H9 (cell line): ENCODE data around the gene IQGAP2. TPM values are rescaled to one million over a fixed set of nuclear protein-coding genes. Genes with fewer than 3 reads are reported as not detected.

ENCODE experiments used
- DNase-seq: peaks from one replicate; pipeline ENCODE4 v3.0.0-alpha.2; 2017
- H2AFZ ChIP-seq: one replicate; pipeline ENCODE4 v1.6.1; 2013; ENCODE audit warnings: mild to moderate bottlenecking, low read length, control low read depth, moderate library complexity
- H2AK5ac ChIP-seq: 2 replicates; pipeline ENCODE4 v1.6.1; 2013; ENCODE audit warnings: low read length, control low read depth, mixed read lengths; ENCODE audit not compliant: insufficient read length
- H2BK120ac ChIP-seq: one replicate; pipeline ENCODE4 v1.6.1; 2013; ENCODE audit warnings: low read depth, mild to moderate bottlenecking, low read length, control low read depth, inconsistent platforms; ENCODE audit not compliant: poor library complexity, severe bottlenecking
- H2BK12ac ChIP-seq: 2 replicates; pipeline ENCODE4 v1.6.1; 2013; ENCODE audit warnings: low read length, control low read depth, mixed read lengths, low read depth; ENCODE audit not compliant: insufficient read length
- H2BK15ac ChIP-seq: 2 replicates; pipeline ENCODE4 v1.6.1; 2013; ENCODE audit warnings: low read depth, low read length, control low read depth
- H2BK20ac ChIP-seq: one replicate; pipeline ENCODE4 v1.6.1; 2013; ENCODE audit warnings: low read depth, mild to moderate bottlenecking, low read length, control low read depth, inconsistent platforms; ENCODE audit not compliant: poor library complexity, severe bottlenecking
- H2BK5ac ChIP-seq: 2 replicates; pipeline ENCODE4 v1.6.1; 2013; ENCODE audit warnings: low read length, control low read depth, mixed read lengths; ENCODE audit not compliant: insufficient read length
- H3K14ac ChIP-seq: 2 replicates; pipeline ENCODE4 v1.6.1; 2013; ENCODE audit warnings: low read length, control low read depth; ENCODE audit not compliant: insufficient read depth
- H3K18ac ChIP-seq: 2 replicates; pipeline ENCODE4 v1.6.1; 2013; ENCODE audit warnings: low read depth, mild to moderate bottlenecking, mixed read lengths, low read length, control low read depth; ENCODE audit not compliant: insufficient read length
- H3K23ac ChIP-seq: 2 replicates; pipeline ENCODE4 v1.6.1; 2013; ENCODE audit warnings: low read length, control low read depth, mixed read lengths, low read depth; ENCODE audit not compliant: insufficient read length
- H3K23me2 ChIP-seq: 2 replicates; pipeline ENCODE4 v1.6.1; 2013; ENCODE audit warnings: low read depth, mild to moderate bottlenecking, mixed read lengths, low read length, control low read depth; ENCODE audit not compliant: insufficient read length, poor library complexity, severe bottlenecking
- H3K27ac ChIP-seq: 2 replicates; pipeline ENCODE4 v1.5.1; 2013; ENCODE audit warnings: low read length, control low read depth, mixed read lengths, low read depth; ENCODE audit not compliant: insufficient read length
- H3K27me3 ChIP-seq: 2 replicates; pipeline ENCODE4 v1.6.1; 2013; ENCODE audit warnings: low read length, control low read depth, inconsistent platforms; ENCODE audit not compliant: insufficient read depth
- H3K4ac ChIP-seq: 2 replicates; pipeline ENCODE4 v1.6.1; 2013; ENCODE audit warnings: low read depth, mild to moderate bottlenecking, control low read depth, inconsistent platforms, low read length, moderate library complexity
- H3K4me1 ChIP-seq: 2 replicates; pipeline ENCODE4 v1.6.1; 2013; ENCODE audit warnings: low read length, control low read depth, inconsistent platforms; ENCODE audit not compliant: insufficient read depth
- H3K4me2 ChIP-seq: 2 replicates; pipeline ENCODE4 v1.6.1; 2013; ENCODE audit warnings: low read length, control low read depth, mixed read lengths; ENCODE audit not compliant: insufficient read length, insufficient read depth
- H3K56ac ChIP-seq: 2 replicates; pipeline ENCODE4 v1.6.1; 2013; ENCODE audit warnings: low read depth, mild to moderate bottlenecking, mixed read lengths, low read length, control low read depth; ENCODE audit not compliant: insufficient read length
- H3K79me1 ChIP-seq: 2 replicates; pipeline ENCODE4 v1.6.1; 2013; ENCODE audit warnings: low read depth, mild to moderate bottlenecking, moderate library complexity, low read length, control low read depth, inconsistent platforms; ENCODE audit not compliant: insufficient read depth, poor library complexity, severe bottlenecking
- H3K79me2 ChIP-seq: 2 replicates; pipeline ENCODE4 v1.6.1; 2013; ENCODE audit warnings: low read length, control low read depth, inconsistent platforms; ENCODE audit not compliant: insufficient read depth
- H3K9ac ChIP-seq: 2 replicates; pipeline ENCODE4 v1.6.1; 2013; ENCODE audit warnings: low read length, control low read depth, mixed read lengths; ENCODE audit not compliant: insufficient read length; ENCODE audit errors: extremely low read depth
- H3K9me3 ChIP-seq: one replicate; pipeline ENCODE4 v1.6.1; 2013; ENCODE audit warnings: low read depth, low read length, inconsistent platforms; ENCODE audit not compliant: control insufficient read depth
- H3T11ph ChIP-seq: one replicate; pipeline ENCODE4 v1.6.1; 2013; ENCODE audit warnings: mild to moderate bottlenecking, low read length, control low read depth, inconsistent platforms
- H4K20me1 ChIP-seq: one replicate; pipeline ENCODE4 v1.6.1; 2013; ENCODE audit not compliant: control insufficient read depth, insufficient read length, insufficient read depth
- H4K5ac ChIP-seq: 2 replicates; pipeline ENCODE4 v1.6.1; 2013; ENCODE audit warnings: low read depth, mild to moderate bottlenecking, mixed read lengths, low read length, control low read depth; ENCODE audit not compliant: insufficient read length
- H4K8ac ChIP-seq: replicated peaks from 2 replicates; pipeline ENCODE4 v1.6.1; 2013; ENCODE audit warnings: low read length, control low read depth, mixed read lengths, low read depth; ENCODE audit not compliant: insufficient read length
- H4K91ac ChIP-seq: 2 replicates; pipeline ENCODE4 v1.6.1; 2013; ENCODE audit warnings: low read depth, mild to moderate bottlenecking, moderate library complexity, mixed read lengths, low read length, control low read depth; ENCODE audit not compliant: insufficient read length
- H3K27ac Mint-ChIP-seq, 3 experiments: 2 replicates in 2 of 3; 3 replicates in 1 of 3; pipeline ENCODE4 v1.8.0; 2020 to 2021; ENCODE audit warnings: mixed read lengths in 3 of 3, mild to moderate bottlenecking in 1 of 3, moderate library complexity in 1 of 3
- H3K27me3 Mint-ChIP-seq: 2 replicates; pipeline ENCODE4 v1.8.0; 2021; ENCODE audit warnings: low read depth, mild to moderate bottlenecking, moderate library complexity, mixed read lengths
- H3K36me3 Mint-ChIP-seq, 3 experiments: 2 replicates in 2 of 3; 3 replicates in 1 of 3; pipeline ENCODE4 v1.8.0; 2020 to 2021; ENCODE audit warnings: low read depth in 3 of 3, mixed read lengths in 3 of 3; ENCODE audit not compliant: insufficient read depth in 1 of 3
- H3K4me1 Mint-ChIP-seq, 2 experiments: 2 replicates each; pipeline ENCODE4 v1.8.0; 2020; ENCODE audit warnings: mixed read lengths in 2 of 2
- H3K4me3 Mint-ChIP-seq, 2 experiments: 2 replicates in 1 of 2; 3 replicates in 1 of 2; pipeline ENCODE4 v1.8.0; 2020 to 2021; ENCODE audit warnings: mild to moderate bottlenecking in 2 of 2, mixed read lengths in 2 of 2, moderate library complexity in 1 of 2
- H3K9me3 Mint-ChIP-seq, 2 experiments: 2 replicates in 1 of 2; 3 replicates in 1 of 2; pipeline ENCODE4 v1.8.0; 2020; ENCODE audit warnings: mild to moderate bottlenecking in 2 of 2, mixed read lengths in 2 of 2, moderate library complexity in 1 of 2
- WGBS: extraction: QIAGEN DNeasy Blood & Tissue Kit; methylation state at CpG from one replicate; pipeline ENCODE4 v1.1.7; 2013; ENCODE audit warnings: missing lambda C conversion rate, low lambda C conversion rate, mixed read lengths; ENCODE audit not compliant: insufficient read length; ENCODE audit errors: extremely low coverage; 5-methylcytosine and 5-hydroxymethylcytosine counted together
- total RNA-seq: library from RNA; stranded (reverse); gene quantifications from 2 replicates; pipeline ENCODE4 v1.2.1, GENCODE V29; 2021
- TF ChIP-seq, protein P1 (sequence below): fragments of 200-600 bp; sonication (generic); conservative IDR thresholded peaks from 3 replicates; pipeline ENCODE4 v1.8.0; 2021; ENCODE audit warnings: antibody characterized with exemption, mild to moderate bottlenecking

Gene IQGAP2
- total RNA-seq, 1 experiment from 2014 or later: 22.5 TPM

DNA sequence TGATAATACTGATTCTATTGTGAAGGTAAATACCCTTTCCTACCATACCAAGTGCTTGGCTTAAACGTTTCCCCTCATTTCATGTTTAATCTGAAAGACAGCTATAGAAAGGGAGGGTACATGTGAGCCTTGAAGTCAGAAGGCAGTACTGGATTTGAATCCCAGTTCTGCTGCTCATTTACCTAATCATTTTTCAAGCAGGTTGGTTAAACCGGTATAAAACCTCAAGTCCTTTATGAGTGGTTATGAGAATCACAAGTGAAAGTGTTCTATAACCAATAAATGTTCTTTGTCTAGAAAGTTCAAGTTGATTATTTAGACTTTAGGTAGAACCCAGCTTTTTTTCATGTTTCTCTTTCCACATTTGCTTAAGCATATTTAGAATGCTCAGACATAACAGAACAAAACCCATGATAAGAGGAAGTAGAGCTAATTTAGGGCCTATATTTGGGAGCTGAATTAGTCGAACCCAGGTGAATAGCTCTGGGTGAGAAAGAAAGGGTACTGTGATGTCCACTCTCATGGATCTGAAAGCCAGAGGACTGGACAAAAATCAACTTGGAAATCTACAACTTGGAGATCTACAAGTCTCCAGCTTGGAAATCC, 249.8 kb downstream of the IQGAP2 start:
- DNase-seq: no peak
- Histone ChIP-seq H3K9me3 (no peaks in the 10 kb centered on the region), H2AFZ (no peak overlapping the region), H3K9ac (no peak overlapping the region), H2BK12ac (no peak overlapping the region), H4K91ac (no peak overlapping the region), H3K27me3 (no peaks in the 10 kb centered on the region; the same call in 1 of the 2 replicates), H3K18ac (no peak overlapping the region), H3K23ac (no peak overlapping the region), H4K8ac (no peak overlapping the region), H3K79me2 (no peaks in the 10 kb centered on the region), H2BK20ac (no peak overlapping the region), H2BK15ac (no peak overlapping the region), H3K14ac (no peak overlapping the region), H2BK5ac (no peak overlapping the region), H3K4me1 (no peaks in the 10 kb centered on the region), H3K79me1 (no peaks in the 10 kb centered on the region), H4K20me1 (no peaks in the 10 kb centered on the region), H3K4me2 (no peak overlapping the region), H2AK5ac (no peak overlapping the region), H4K5ac (no peak overlapping the region), H3K23me2 (no peaks in the 10 kb centered on the region), H3K27ac (no peak overlapping the region), H3K56ac (no peak overlapping the region), H2BK120ac (no peak overlapping the region), H3T11ph (no peak overlapping the region), H3K4ac (no peak overlapping the region)
- WGBS: no CpG with 5 or more reads among the region's 3 CpGs
- peaks cover 17 to 19% (median 18%) of the 10 kb centered on the region in 3 experiments for H3K36me3 Mint-ChIP-seq
- H3K9me3 Mint-ChIP-seq: peaks cover 10 to 15% of the 10 kb centered on the region in 2 experiments
- H3K4me3 Mint-ChIP-seq: no peak overlapping the region
- no peak overlapping the region for H3K27ac Mint-ChIP-seq
- H3K27me3 Mint-ChIP-seq: no peaks in the 10 kb centered on the region; the same call in 1 of the 2 replicates
- no peaks in the 10 kb centered on the region for H3K4me1 Mint-ChIP-seq
- TF ChIP-seq, protein P1, sequence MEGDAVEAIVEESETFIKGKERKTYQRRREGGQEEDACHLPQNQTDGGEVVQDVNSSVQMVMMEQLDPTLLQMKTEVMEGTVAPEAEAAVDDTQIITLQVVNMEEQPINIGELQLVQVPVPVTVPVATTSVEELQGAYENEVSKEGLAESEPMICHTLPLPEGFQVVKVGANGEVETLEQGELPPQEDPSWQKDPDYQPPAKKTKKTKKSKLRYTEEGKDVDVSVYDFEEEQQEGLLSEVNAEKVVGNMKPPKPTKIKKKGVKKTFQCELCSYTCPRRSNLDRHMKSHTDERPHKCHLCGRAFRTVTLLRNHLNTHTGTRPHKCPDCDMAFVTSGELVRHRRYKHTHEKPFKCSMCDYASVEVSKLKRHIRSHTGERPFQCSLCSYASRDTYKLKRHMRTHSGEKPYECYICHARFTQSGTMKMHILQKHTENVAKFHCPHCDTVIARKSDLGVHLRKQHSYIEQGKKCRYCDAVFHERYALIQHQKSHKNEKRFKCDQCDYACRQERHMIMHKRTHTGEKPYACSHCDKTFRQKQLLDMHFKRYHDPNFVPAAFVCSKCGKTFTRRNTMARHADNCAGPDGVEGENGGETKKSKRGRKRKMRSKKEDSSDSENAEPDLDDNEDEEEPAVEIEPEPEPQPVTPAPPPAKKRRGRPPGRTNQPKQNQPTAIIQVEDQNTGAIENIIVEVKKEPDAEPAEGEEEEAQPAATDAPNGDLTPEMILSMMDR: no peak
